GM12878 (cell line): ENCODE measurements around the gene PPIP5K2. TPM values are rescaled to one million over a fixed set of nuclear protein-coding genes. Genes with fewer than 3 reads are reported as not detected.

ENCODE experiments used
- ATAC-seq: fragments of 200-7000 bp; cut with Tn5 transposase; 3 replicates; pipeline ENCODE4 v1.9.1; 2020; ENCODE audit warnings: mild to moderate bottlenecking, moderate library complexity
- BruUV-seq: library from RNA; stranded (reverse); fragments of 400-500 nt; replicated peaks from 2 replicates; lab custom pipeline; 2021; lab: Mats Ljungman, UMichigan
- CTCF ChIA-PET: fragments of 300-600 bp; sonication (Branson Sonifier 250); formaldehyde crosslinking; extraction: SDS; loops from one replicate; lab custom pipeline; 2021; ENCODE audit warnings: inconsistent platforms; lab: Yijun Ruan, JAX
- POLR2A ChIA-PET: fragments of 350-600 bp; formaldehyde crosslinking; extraction: SDS; loops from one replicate; lab custom pipeline; 2021; ENCODE audit warnings: inconsistent platforms; lab: Charles Lee
- RAD21 ChIA-PET: fragments of 300-600 bp; sonication (Branson Sonifier 250); formaldehyde crosslinking; loops from one replicate; lab custom pipeline; 2023; ENCODE audit warnings: antibody characterized with exemption; ENCODE audit not compliant: unreplicated experiment; lab: Charles Lee
- SMC1A ChIA-PET: fragments of 300-600 bp; sonication (Branson Sonifier 250); formaldehyde crosslinking; loops from one replicate; lab custom pipeline; 2023; ENCODE audit not compliant: unreplicated experiment, uncharacterized antibody; lab: Charles Lee
- DNase-seq: peaks from one replicate; pipeline ENCODE4 v3.0.0-alpha.2; 2011; ENCODE audit warnings: low read depth, low spot score
- FAIRE-seq: peaks from 3 replicates; lab custom pipeline; 2011; peaks lifted over from hg19 to GRCh38; lab: Jason Lieb, UNC
- H2AFZ ChIP-seq: 2 replicates; pipeline ENCODE4 v1.6.0; 2011; ENCODE audit warnings: low read depth, low read length, control low read depth; ENCODE audit not compliant: control insufficient read depth
- H3K27ac ChIP-seq: 2 replicates; pipeline ENCODE4 v1.5.1; 2011; ENCODE audit warnings: control low read depth; ENCODE audit not compliant: control insufficient read depth, insufficient read depth
- H3K27me3 ChIP-seq, 2 experiments: replicated peaks in 1 of 2; 2 replicates each; pipeline versions ENCODE4 v1.6.0 to v1.6.1; 2011; ENCODE audit warnings: low read length in 1 of 2; ENCODE audit not compliant: control insufficient read depth in 2 of 2, insufficient read depth in 2 of 2
- H3K36me3 ChIP-seq, 2 experiments: 2 replicates each; pipeline ENCODE4 v1.5.1; 2011; ENCODE audit warnings: low read length in 1 of 2; ENCODE audit not compliant: control insufficient read depth in 2 of 2, insufficient read depth in 2 of 2
- H3K4me1 ChIP-seq: 2 replicates; pipeline ENCODE4 v1.6.1; 2011; ENCODE audit warnings: mild to moderate bottlenecking, low read length, moderate library complexity, mixed read lengths; ENCODE audit not compliant: control insufficient read depth, insufficient read depth
- H3K4me2 ChIP-seq: 2 replicates; pipeline ENCODE4 v1.6.0; 2011; ENCODE audit warnings: control low read depth; ENCODE audit not compliant: control insufficient read depth, insufficient read depth
- H3K4me3 ChIP-seq: fragments of 200-600 bp; sonication (generic); 2 replicates; pipeline ENCODE4 v1.5.1; 2016
- H3K79me2 ChIP-seq: 2 replicates; pipeline ENCODE4 v1.6.0; 2011; ENCODE audit warnings: low read length; ENCODE audit not compliant: control insufficient read depth, insufficient read depth
- H3K9ac ChIP-seq: 2 replicates; pipeline ENCODE4 v1.8.0; 2011; ENCODE audit warnings: low read length, control low read depth, mixed read lengths; ENCODE audit not compliant: control insufficient read depth, insufficient read depth
- H3K9me3 ChIP-seq: replicated peaks from 3 replicates; pipeline ENCODE4 v1.5.1; 2011; ENCODE audit warnings: mild to moderate bottlenecking, low read length; ENCODE audit not compliant: control insufficient read depth, insufficient read depth
- H4K20me1 ChIP-seq: 2 replicates; pipeline ENCODE4 v1.6.0; 2011; ENCODE audit not compliant: control insufficient read depth, insufficient read depth
- BCL11A ChIP-seq: IDR thresholded peaks from 2 replicates; pipeline ENCODE4 v1.6.1; 2011; ENCODE audit warnings: low read depth, low read length
- CHD2 ChIP-seq: IDR thresholded peaks from 2 replicates; pipeline ENCODE4 v1.6.1; 2011; ENCODE audit warnings: low read depth, low read length, improper control_type of control experiment, borderline replicate concordance
- GATAD2B ChIP-seq: fragments of 450-650 bp; conservative IDR thresholded peaks from 2 replicates; pipeline ENCODE4 v1.6.1; 2017; ENCODE audit warnings: low read depth, mild to moderate bottlenecking, moderate library complexity
- MLLT1 ChIP-seq: fragments of 450-650 bp; IDR thresholded peaks from 2 replicates; pipeline ENCODE4 v1.6.1; 2016; ENCODE audit warnings: mild to moderate bottlenecking
- NFXL1 ChIP-seq: fragments of 450-650 bp; IDR thresholded peaks from 2 replicates; pipeline ENCODE4 v1.6.1; 2017; ENCODE audit warnings: antibody characterized with exemption, mild to moderate bottlenecking, borderline replicate concordance
- NR2C1 ChIP-seq: fragments of 450-650 bp; IDR thresholded peaks from 2 replicates; pipeline ENCODE4 v1.6.1; 2017; ENCODE audit warnings: antibody characterized with exemption, mild to moderate bottlenecking, moderate library complexity
- NR2C2 ChIP-seq: IDR thresholded peaks from 2 replicates; pipeline ENCODE4 v1.6.1; 2011; ENCODE audit warnings: borderline replicate concordance, low read depth; ENCODE audit not compliant: control insufficient read depth, insufficient read length
- POLR2AphosphoS5 ChIP-seq: IDR thresholded peaks from 2 replicates; pipeline ENCODE4 v1.6.1; 2011; ENCODE audit warnings: mild to moderate bottlenecking, low read length, inconsistent platforms
- RB1 ChIP-seq: fragments of 450-650 bp; formaldehyde crosslinking; IDR thresholded peaks from 2 replicates; pipeline ENCODE4 v1.6.1; 2017; ENCODE audit warnings: mild to moderate bottlenecking, borderline replicate concordance
- SP1 ChIP-seq: IDR thresholded peaks from one replicate; pipeline ENCODE4 v1.6.1; 2011; ENCODE audit warnings: low read depth, low read length
- SREBF2 ChIP-seq: IDR thresholded peaks from 2 replicates; pipeline ENCODE4 v1.6.1; 2012; ENCODE audit warnings: mild to moderate bottlenecking, low read length
- ZNF592 ChIP-seq: fragments of 450-650 bp; IDR thresholded peaks from 2 replicates; pipeline ENCODE4 v1.6.1; 2017; ENCODE audit warnings: mild to moderate bottlenecking, moderate library complexity
- WGBS: methylation state at CpG from one replicate; pipeline ENCODE4 v1.1.6; 2016; ENCODE audit warnings: low lambda C conversion rate; ENCODE audit not compliant: insufficient replicate concordance, insufficient coverage; ENCODE audit errors: missing lambda C conversion rate; 5-methylcytosine and 5-hydroxymethylcytosine counted together
- in situ Hi-C: fragments of 300-500 bp; cut with MboI; formaldehyde crosslinking; loops from 9 replicates; pipeline ENCODE4 v1.14.3; 2018; ENCODE audit warnings: mixed read lengths
- intact Hi-C: fragments of 100-400 bp; cut with micrococcal nuclease; formaldehyde crosslinking; loops from one replicate; pipeline ENCODE4 v1.14.2; 2022; ENCODE audit not compliant: unreplicated experiment
- polyA plus RNA-seq, 11 experiments: library from polyadenylated mRNA; depleted of rRNA in 4 of 11; unstranded in 6 of 11; stranded (reverse) in 5 of 11; fragments of >200 nt; fragmentation: Nextera tagmentation in 4 of 11; fragmentation: Illumina TruSeq in 1 of 11; extraction: Ambion mirVana in 4 of 11; extraction: Trizol in 1 of 11; gene quantifications; 1 replicate in 1 of 11; 2 replicates in 10 of 11; pipeline versions ENCODE4 v1.2.1 to v1.2.3, GENCODE V29; 2011 to 2016; ENCODE audit warnings: inconsistent platforms in 2 of 11, missing spikeins in 2 of 11, low read depth in 1 of 11
- total RNA-seq, 4 experiments: library from RNA; depleted of rRNA in 3 of 4; stranded (reverse); fragments of >200 nt in 3 of 4; fragmentation: Illumina TruSeq in 1 of 4; extraction: Trizol in 1 of 4; gene quantifications; 2 replicates each; pipeline versions ENCODE4 v1.2.1 to v1.2.3, GENCODE V29; 2013 to 2021

PPIP5K2 gene
- total and polyA plus RNA-seq, 10 of the 15 experiments (the other 5 are each of a cell fraction or from before 2014, with no cell fraction given), result 27.7 to 87.3 (median 58.6) TPM

GRCh38 chr5:103092676-103093075 lies 27.4 kb upstream of the PPIP5K2 start:
- BruUV-seq, result no TSS peak
- Histone ChIP-seq H3K27ac (no peak overlapping the region), H3K4me1 (no peaks in the 10 kb centered on the region), H3K27me3 (no peaks in the 10 kb centered on the region), H3K4me3 (no peak overlapping the region), H2AFZ (no peak overlapping the region), H3K9ac (no peak overlapping the region), H4K20me1 (no peaks in the 10 kb centered on the region), H3K4me2 (no peak overlapping the region), H3K36me3 (no peaks in the 10 kb centered on the region), H3K79me2 (no peaks in the 10 kb centered on the region), H3K9me3 (no peaks in the 10 kb centered on the region)
- FAIRE-seq, result no peak
- ChIA-PET POLR2A (interaction anchor here (0.6 kb wide), 1 partner anchor 20 kb away, joined by 4 read pairs; no protein-coding TSS in a partner anchor), CTCF (no interaction called here), SMC1A (no interaction called here), RAD21 (no interaction called here)
- no peak for ATAC-seq
- intact Hi-C loops (no loop called here), in situ Hi-C loops (no loop called here)
- no peak for TF ChIP-seq SP1
- no peak for TF ChIP-seq NFXL1
- no peak for TF ChIP-seq MLLT1
- no peak for TF ChIP-seq NR2C1
- no peak for TF ChIP-seq POLR2AphosphoS5
- no peak for TF ChIP-seq CHD2
- TF ChIP-seq NR2C2, result no peak
- WGBS, result 69% methylated on average over 2 of the region's 3 CpGs
- DNase-seq, result no peak

- Histone ChIP-seq H3K9me3 (no peaks in the 10 kb centered on the region), H3K4me2 (no peak overlapping the region), H3K79me2 (no peaks in the 10 kb centered on the region), H3K4me3 (no peak overlapping the region), H3K27ac (no peak overlapping the region), H3K4me1 (no peaks in the 10 kb centered on the region), H2AFZ (no peak overlapping the region), H3K9ac (no peak overlapping the region), H3K27me3 (no peaks in the 10 kb centered on the region), H4K20me1 (no peaks in the 10 kb centered on the region), H3K36me3 (no peaks in the 10 kb centered on the region)
- ChIA-PET CTCF (no interaction called here), RAD21 (no interaction called here), SMC1A (no interaction called here), POLR2A (no interaction called here)
- FAIRE-seq (no peak), ATAC-seq (no peak), DNase-seq (no peak)
- 93% methylated on average over 1 of the region's 1 CpG for WGBS
- in situ Hi-C loops (no loop called here), intact Hi-C loops (no loop called here)
- BruUV-seq, result no TSS peak
- no peak for TF ChIP-seq BCL11A
- no peak for TF ChIP-seq RB1
- TF ChIP-seq GATAD2B, result no peak
- TF ChIP-seq ZNF592, result no peak
- TF ChIP-seq SREBF2, result no peak
- TF ChIP-seq NFXL1, result no peak
Observed at GRCh38 chr5:103093727-103094126, 26.4 kb upstream of the PPIP5K2 start.
